ENCODE measurements around the gene TSEN2.
"Not testable (repeated sequence)": the region's sequence is repeated elsewhere in the genome, so short reads cannot be mapped to it uniquely, and the experiment has no call there.

The TSEN2 gene

GRCh38 chr3:12484198-12484982 lies at the start of gene TSEN2:
TSS of gene TSEN2 (plus strand) at chr3:12484480. CDS start at chr3:12489801, 5,321 bp downstream.
- peak; percentile 96 for DNase-seq

GRCh38 chr3:12436514-12437220 lies 47.6 kb upstream of the TSEN2 start:
- no peak for DNase-seq

GRCh38 chr3:12437221-12437605 lies 47.1 kb upstream of the TSEN2 start:
- DNase-seq: no peak

GRCh38 chr3:12437861-12438260 lies 46.4 kb upstream of the TSEN2 start:
- DNase-seq: no peak

GRCh38 chr3:12438318-12438717 lies 46.0 kb upstream of the TSEN2 start:
- DNase-seq: no peak

- no peak for DNase-seq
Measured at GRCh38 chr3:12439161-12439940, 44.9 kb upstream of the TSEN2 start.

- DNase-seq: no peak
Measured at GRCh38 chr3:12440927-12441714, 43.2 kb upstream of the TSEN2 start.

GRCh38 chr3:12442654-12443501 lies 41.4 kb upstream of the TSEN2 start:
- DNase-seq: no peak

- DNase-seq: no peak
Measured at GRCh38 chr3:12443781-12444522, 40.3 kb upstream of the TSEN2 start.

GRCh38 chr3:12444582-12445471 lies 39.5 kb upstream of the TSEN2 start:
- DNase-seq: no peak

GRCh38 chr3:12445523-12446240 lies 38.6 kb upstream of the TSEN2 start:
- no peak for DNase-seq

GRCh38 chr3:12446298-12446697 lies 38.0 kb upstream of the TSEN2 start:
- no peak for DNase-seq

- no peak for DNase-seq
Measured at GRCh38 chr3:12447075-12447474, 37.2 kb upstream of the TSEN2 start.

- DNase-seq: not testable (repeated sequence)
Measured at GRCh38 chr3:12448404-12449202, 35.7 kb upstream of the TSEN2 start.

- no peak for DNase-seq
Measured at GRCh38 chr3:12449889-12450682, 34.2 kb upstream of the TSEN2 start.

GRCh38 chr3:12451481-12451880 lies 32.8 kb upstream of the TSEN2 start:
- no peak for DNase-seq

- DNase-seq: no peak
Measured at GRCh38 chr3:12451960-12452359, 32.3 kb upstream of the TSEN2 start.

All from stimulated activated CD8-positive, alpha-beta memory T cell treated with anti-CD3 and anti-CD28 coated beads, Interleukin-4, amount 100 ng/mL, for 48 hours (primary cell).